Right lobe of liver (tissue), 4 donors: Measurements from ENCODE around the gene RAB11FIP3.
"Not testable (repeated sequence)": the region's sequence is repeated elsewhere in the genome, so short reads cannot be mapped to it uniquely, and the experiment has no call there.

Source experiments
- CTCF ChIP-seq, 4 donors: fragments of 200-600 bp in 3 of 4; fragments of 450-650 bp in 1 of 4; IDR thresholded peaks; one replicate each; pipeline versions ENCODE4 v1.5.1 to v1.8.0; 2016 to 2022; ENCODE audit warnings: antibody characterized with exemption in 4 of 4, mild to moderate bottlenecking in 2 of 4
- POLR2A ChIP-seq: fragments of 450-650 bp; IDR thresholded peaks from one replicate; pipeline ENCODE4 v1.6.1; 2017; ENCODE audit warnings: antibody characterized with exemption, mild to moderate bottlenecking
- donor health status: DM: no; HTN: no; CAD: no.
- donor health status: DM: no; HTN: no; CAD: no.
- donor health status: DM: no; HTN: yes; CAD: no.

GRCh38 chr16:467249-467871 is 41.9 kb downstream of the RAB11FIP3 start:
- not testable (repeated sequence) for TF ChIP-seq CTCF (IDR thresholded peaks at IDR 0.05); POLR2A
